NCI-H446 (cell line): ENCODE results near the gene GYPE.
"Not testable (repeated sequence)": the region's sequence is repeated elsewhere in the genome, so short reads cannot be mapped to it uniquely, and the experiment has no call there.

ENCODE experiments used
- DNase-seq, 2 experiments: peaks; one replicate each; lab custom pipeline; 2025; lab: John Stamatoyannopoulos, UW

GYPE gene

GRCh38 chr4:143869925-143870324 is 35.4 kb downstream of the GYPE start:
- not testable (repeated sequence) for DNase-seq

- DNase-seq: not testable (repeated sequence)
These were observed 42.6 kb downstream of the GYPE start for GRCh38 chr4:143862716-143863115.

- DNase-seq: no peak
These were observed 46.9 kb downstream of the GYPE start for GRCh38 chr4:143858456-143858855.

GRCh38 chr4:143857391-143858336 is 47.7 kb downstream of the GYPE start:
- not testable (repeated sequence) for DNase-seq

GRCh38 chr4:143856017-143856557 is 49.3 kb downstream of the GYPE start:
- DNase-seq: not testable (repeated sequence)

GRCh38 chr4:143854645-143855044 is 50.7 kb downstream of the GYPE start:
- DNase-seq: not testable (repeated sequence)

GRCh38 chr4:143849296-143849695 is 56.1 kb downstream of the GYPE start:
- DNase-seq: not testable (repeated sequence)

GRCh38 chr4:143843506-143843832 is 61.9 kb downstream of the GYPE start:
- DNase-seq: not testable (repeated sequence)

- not testable (repeated sequence) for DNase-seq
These were observed 62.5 kb downstream of the GYPE start for GRCh38 chr4:143842624-143843505.

GRCh38 chr4:143839413-143839812 is 65.9 kb downstream of the GYPE start:
- DNase-seq: not testable (repeated sequence)

GRCh38 chr4:143834196-143834595 is 71.2 kb downstream of the GYPE start:
- DNase-seq: not testable (repeated sequence)

GRCh38 chr4:143833676-143834075 is 71.7 kb downstream of the GYPE start:
- not testable (repeated sequence) for DNase-seq

- not testable (repeated sequence) for DNase-seq
These were observed 74.8 kb downstream of the GYPE start for GRCh38 chr4:143830576-143830975.

- not testable (repeated sequence) for DNase-seq
These were observed 76.1 kb downstream of the GYPE start for GRCh38 chr4:143829239-143829620.
